Measurements from ENCODE around the gene TRIM21. TPM values are rescaled to one million over a fixed set of nuclear protein-coding genes. Genes with fewer than 3 reads are reported as not detected.

The TRIM21 gene
- total and polyA plus RNA-seq, 7 donors, result 15.0 to 32.1 (median 17.2) TPM

DNA sequence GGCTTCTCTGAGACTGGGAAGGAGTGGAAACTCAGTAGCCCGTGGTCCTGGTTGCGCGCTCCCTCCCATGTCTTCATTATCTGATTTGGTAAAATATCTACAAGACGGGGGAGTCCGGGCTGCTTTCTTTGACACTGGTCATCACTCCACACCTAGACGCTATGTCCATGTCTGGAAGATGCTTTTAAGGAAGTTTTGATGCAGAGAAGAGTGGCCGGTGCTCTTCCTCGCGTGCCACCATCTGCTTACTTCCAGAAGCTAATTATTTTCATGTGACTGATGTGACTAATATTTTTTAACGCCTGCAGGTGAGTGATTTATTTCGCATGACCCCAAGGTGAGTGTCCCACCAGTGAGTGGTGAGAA, 339 bp upstream of the TRIM21 start:
- DNase-seq, result no peak
- TF ChIP-seq POLR2AphosphoS5 (IDR thresholded peaks at IDR 0.05) (no peak), EP300 (IDR thresholded peaks at IDR 0.05) (no peak), POLR2A (IDR thresholded peaks at IDR 0.05) (no peak)
- TF ChIP-seq, protein P1, sequence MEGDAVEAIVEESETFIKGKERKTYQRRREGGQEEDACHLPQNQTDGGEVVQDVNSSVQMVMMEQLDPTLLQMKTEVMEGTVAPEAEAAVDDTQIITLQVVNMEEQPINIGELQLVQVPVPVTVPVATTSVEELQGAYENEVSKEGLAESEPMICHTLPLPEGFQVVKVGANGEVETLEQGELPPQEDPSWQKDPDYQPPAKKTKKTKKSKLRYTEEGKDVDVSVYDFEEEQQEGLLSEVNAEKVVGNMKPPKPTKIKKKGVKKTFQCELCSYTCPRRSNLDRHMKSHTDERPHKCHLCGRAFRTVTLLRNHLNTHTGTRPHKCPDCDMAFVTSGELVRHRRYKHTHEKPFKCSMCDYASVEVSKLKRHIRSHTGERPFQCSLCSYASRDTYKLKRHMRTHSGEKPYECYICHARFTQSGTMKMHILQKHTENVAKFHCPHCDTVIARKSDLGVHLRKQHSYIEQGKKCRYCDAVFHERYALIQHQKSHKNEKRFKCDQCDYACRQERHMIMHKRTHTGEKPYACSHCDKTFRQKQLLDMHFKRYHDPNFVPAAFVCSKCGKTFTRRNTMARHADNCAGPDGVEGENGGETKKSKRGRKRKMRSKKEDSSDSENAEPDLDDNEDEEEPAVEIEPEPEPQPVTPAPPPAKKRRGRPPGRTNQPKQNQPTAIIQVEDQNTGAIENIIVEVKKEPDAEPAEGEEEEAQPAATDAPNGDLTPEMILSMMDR (IDR thresholded peaks at IDR 0.05), result no peak
- H3K27me3 ChIP-seq, result no peaks in the 10 kb centered on the region
- intact Hi-C loops (cut with DNase I), result no loop called here
- H3K36me3 ChIP-seq, result peaks cover 7 to 14% (median 13%) of the 10 kb centered on the region in 4 donors
- peak overlapping the region; percentile 69 to 81 (median 75) for H3K4me3 ChIP-seq
- no peaks in the 10 kb centered on the region for H3K9me3 ChIP-seq
- 22 to 34% methylated on average over 11 of the region's 11 CpGs for WGBS, 2 donors
- peak overlapping the region; percentile 78 to 82 (median 80) for H3K27ac ChIP-seq
- peaks cover 0 to 10% (median 9%) of the 10 kb centered on the region in 4 donors for H3K4me1 ChIP-seq

DNA sequence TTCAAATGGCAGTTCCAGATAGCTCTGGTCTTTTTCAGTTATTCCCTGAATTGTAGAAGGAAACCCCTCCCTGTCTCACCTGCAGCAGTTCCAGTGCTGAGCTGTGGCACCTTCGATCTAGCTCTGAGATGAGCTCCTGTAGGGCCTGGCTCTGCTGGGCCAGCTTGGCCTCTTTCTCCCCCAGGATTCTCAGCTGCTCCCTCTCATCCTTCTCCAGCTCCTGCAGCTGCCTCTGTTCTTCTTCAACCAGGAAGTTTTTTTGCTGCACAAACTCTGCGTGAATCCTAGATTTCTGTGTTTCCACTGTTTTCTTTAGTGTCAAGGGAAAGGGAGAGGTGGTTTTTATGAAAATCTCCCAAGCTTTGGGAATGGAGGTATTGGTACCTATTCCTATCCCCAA, 5.3 kb downstream of the TRIM21 start:
- peaks cover 0 to 9% (median 7%) of the 10 kb centered on the region in 4 donors for H3K4me1 ChIP-seq
- no peak overlapping the region for H3K27ac ChIP-seq
- no peaks in the 10 kb centered on the region for H3K27me3 ChIP-seq
- no peak for TF ChIP-seq POLR2A (IDR thresholded peaks at IDR 0.05)
- TF ChIP-seq, protein P1 (IDR thresholded peaks at IDR 0.05), result no peak
- TF ChIP-seq EP300 (IDR thresholded peaks at IDR 0.05), result no peak
- no peak for TF ChIP-seq POLR2AphosphoS5 (IDR thresholded peaks at IDR 0.05)
- intact Hi-C loops (cut with DNase I), result no loop called here
- WGBS, 2 donors, result 96 to 97% methylated on average over 2 of the region's 2 CpGs
- no peak for DNase-seq
- H3K4me3 ChIP-seq, result no peak overlapping the region
- H3K9me3 ChIP-seq, result no peaks in the 10 kb centered on the region
- peaks cover 19 to 70% (median 47%) of the 10 kb centered on the region in 4 donors for H3K36me3 ChIP-seq

DNA sequence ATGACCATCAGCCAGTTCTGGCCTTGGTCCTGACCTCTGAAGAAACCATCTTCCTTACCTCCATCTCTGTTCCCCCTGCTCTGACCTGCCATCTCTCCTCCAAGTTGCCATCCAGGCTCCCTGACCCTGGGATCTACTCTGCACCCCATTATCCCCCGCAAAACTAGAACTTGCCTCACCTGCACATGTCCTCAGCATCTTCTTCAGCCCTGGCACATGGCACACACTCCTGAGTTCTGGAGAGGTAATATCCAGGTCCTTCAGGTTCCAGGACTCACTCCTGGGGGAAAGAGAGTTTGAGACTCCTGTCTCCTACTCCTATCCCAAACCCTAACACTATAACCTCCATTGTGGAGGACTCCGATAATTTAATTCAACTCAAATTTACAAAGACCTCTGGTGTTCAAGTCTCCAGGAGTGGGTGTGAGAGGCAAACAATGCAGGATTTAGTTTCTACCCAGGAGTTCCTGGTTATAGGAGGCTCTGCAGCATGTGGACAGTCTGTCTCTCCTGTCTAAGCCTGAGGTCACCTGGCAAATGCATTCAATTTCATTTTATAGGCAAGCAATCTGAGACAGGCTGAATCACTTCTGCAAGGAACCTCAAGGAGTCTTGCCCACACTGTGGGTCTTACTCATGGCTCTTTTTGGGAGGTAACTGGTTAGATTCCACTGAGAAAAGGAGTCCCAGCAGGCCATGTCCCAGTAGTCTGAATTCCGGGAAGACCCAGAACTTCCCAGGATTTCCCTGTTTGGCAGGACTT, 7.3 kb downstream of the TRIM21 start:
- no peak overlapping the region for H3K4me3 ChIP-seq
- 98 to 99% methylated on average over 3 of the region's 3 CpGs for WGBS, 2 donors
- no peaks in the 10 kb centered on the region for H3K9me3 ChIP-seq
- H3K36me3 ChIP-seq, result peaks cover 19 to 70% (median 47%) of the 10 kb centered on the region in 4 donors
- no peaks in the 10 kb centered on the region for H3K27me3 ChIP-seq
- H3K4me1 ChIP-seq, result no peaks in the 10 kb centered on the region
- H3K27ac ChIP-seq, result no peak overlapping the region
- intact Hi-C loops (cut with DNase I), result no loop called here
- no peak for DNase-seq
- TF ChIP-seq EP300 (IDR thresholded peaks at IDR 0.05), result no peak
- TF ChIP-seq POLR2A (IDR thresholded peaks at IDR 0.05), result no peak
- TF ChIP-seq, protein P1 (IDR thresholded peaks at IDR 0.05), result no peak
- no peak for TF ChIP-seq POLR2AphosphoS5 (IDR thresholded peaks at IDR 0.05)

DNA sequence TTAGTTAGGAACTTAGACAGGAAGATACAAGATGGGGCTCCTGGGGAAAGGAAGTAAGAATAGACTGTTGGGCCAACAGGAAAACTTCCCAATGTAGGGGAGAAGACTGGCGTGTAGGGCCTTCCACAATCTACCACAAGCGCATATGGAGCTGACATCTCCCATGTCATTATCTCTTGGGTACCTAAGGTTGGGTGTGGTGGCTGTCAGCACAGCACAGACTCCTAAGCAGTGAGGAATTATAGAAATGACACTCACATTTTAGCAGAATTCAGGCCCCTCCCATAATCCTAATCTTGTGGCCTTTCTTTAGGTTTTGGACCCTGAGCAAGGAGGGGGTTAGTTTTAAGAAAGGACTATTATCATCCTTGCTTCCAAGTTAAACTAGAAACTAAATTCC, 11.6 kb downstream of the TRIM21 start:
- WGBS, 2 donors, result 45 to 60% methylated on average over 2 of the region's 2 CpGs
- H3K4me1 ChIP-seq, result no peaks in the 10 kb centered on the region
- H3K36me3 ChIP-seq, result peaks cover 6 to 37% (median 21%) of the 10 kb centered on the region in 4 donors
- H3K9me3 ChIP-seq, result no peaks in the 10 kb centered on the region
- intact Hi-C loops (cut with DNase I), result no loop called here
- TF ChIP-seq, protein P1 (IDR thresholded peaks at IDR 0.05), result no peak
- TF ChIP-seq POLR2A (IDR thresholded peaks at IDR 0.05) (no peak), POLR2AphosphoS5 (IDR thresholded peaks at IDR 0.05) (no peak), EP300 (IDR thresholded peaks at IDR 0.05) (no peak)
- H3K27ac ChIP-seq, result no peak overlapping the region
- H3K27me3 ChIP-seq, result no peaks in the 10 kb centered on the region
- no peak overlapping the region for H3K4me3 ChIP-seq
- no peak for DNase-seq

All from sigmoid colon (tissue), 7 donors.